B cell (primary cell): ENCODE measurements around the gene ARFGAP1. TPM values are rescaled to one million over a fixed set of nuclear protein-coding genes. Genes with fewer than 3 reads are reported as not detected.

Experiments
- ATAC-seq: fragments of 200-7000 bp; cut with Tn5 transposase; one replicate; pipeline ENCODE4 v1.10.0; 2021; ENCODE audit warnings: low read depth, mild to moderate bottlenecking, moderate number of reproducible peaks, moderate library complexity
- CTCF ChIA-PET: fragments of 350-600 bp; sonication (Branson Sonifier 250); formaldehyde crosslinking; loops from one replicate; lab custom pipeline; 2021; ENCODE audit warnings: antibody characterized with exemption, inconsistent platforms; lab: Charles Lee
- POLR2A ChIA-PET: fragments of 350-600 bp; sonication (Branson Sonifier 250); formaldehyde crosslinking; loops from one replicate; lab custom pipeline; 2021; ENCODE audit warnings: antibody characterized with exemption; lab: Charles Lee
- DNase-seq: peaks from one replicate; pipeline ENCODE4 v3.0.0; 2013
- H2AFZ ChIP-seq: 2 replicates; pipeline ENCODE4 v1.6.1; 2012; ENCODE audit warnings: mild to moderate bottlenecking, low read depth, low read length; ENCODE audit not compliant: insufficient read depth, poor library complexity, severe bottlenecking
- H3K27ac ChIP-seq, 2 donors: 1 replicate in 1 of 2; 2 replicates in 1 of 2; pipeline ENCODE4 v1.5.1; 2012 to 2013; ENCODE audit warnings: low read length in 2 of 2, mild to moderate bottlenecking in 2 of 2, moderate library complexity in 1 of 2
- H3K27me3 ChIP-seq, 4 experiments: fragments of 200-600 bp in 1 of 4; sonication (generic) in 1 of 4; replicated peaks in 1 of 4; 1 replicate in 2 of 4; 2 replicates in 2 of 4; pipeline versions ENCODE4 v1.6.1 to v1.7.0; 2013 to 2016; ENCODE audit warnings: low read length in 3 of 4, mild to moderate bottlenecking in 2 of 4, mixed read lengths in 1 of 4, moderate library complexity in 1 of 4; ENCODE audit not compliant: insufficient read depth in 4 of 4, control insufficient read depth in 3 of 4; ENCODE audit errors: control extremely low read depth in 1 of 4
- H3K36me3 ChIP-seq, 2 experiments: replicated peaks in 1 of 2; 1 replicate in 1 of 2; 2 replicates in 1 of 2; pipeline versions ENCODE4 v1.6.1 to v1.7.1; 2013; ENCODE audit warnings: low read length in 1 of 2; ENCODE audit not compliant: insufficient read depth in 2 of 2, control insufficient read depth in 1 of 2; ENCODE audit errors: control extremely low read depth in 1 of 2, extremely low read depth in 1 of 2
- H3K4me1 ChIP-seq, 2 donors: fragments of 200-600 bp in 1 of 2; sonication (generic) in 1 of 2; 1 replicate in 1 of 2; 2 replicates in 1 of 2; pipeline versions ENCODE4 v1.5.1 to v1.6.1; 2013 to 2017; ENCODE audit warnings: low read length in 2 of 2; ENCODE audit not compliant: control insufficient read depth in 2 of 2, insufficient read depth in 2 of 2
- H3K4me2 ChIP-seq: replicated peaks from 2 replicates; pipeline ENCODE3; 2012; ENCODE audit warnings: mild to moderate bottlenecking, low read depth, low read length; ENCODE audit not compliant: poor library complexity, severe bottlenecking
- H3K4me3 ChIP-seq, 5 experiments: fragments of 200-600 bp in 1 of 5; sonication (generic) in 1 of 5; 1 replicate in 3 of 5; 2 replicates in 2 of 5; pipeline versions ENCODE4 v1.5.1 to v1.7.0; 2011 to 2016; ENCODE audit warnings: low read length in 4 of 5, mild to moderate bottlenecking in 4 of 5, low read depth in 2 of 5, control low read depth in 1 of 5, moderate library complexity in 1 of 5; ENCODE audit not compliant: insufficient read depth in 1 of 5; ENCODE audit errors: control extremely low read depth in 1 of 5, extremely low read depth in 1 of 5
- H3K79me2 ChIP-seq: fragments of 200-600 bp; sonication (generic); one replicate; pipeline ENCODE4 v1.6.0; 2016; ENCODE audit warnings: low read length; ENCODE audit not compliant: control insufficient read depth, insufficient read depth
- H3K9ac ChIP-seq: fragments of 200-600 bp; sonication (generic); 2 replicates; pipeline ENCODE4 v1.6.1; 2017; ENCODE audit warnings: mild to moderate bottlenecking, low read length, moderate library complexity
- H3K9me3 ChIP-seq, 3 donors: one replicate each; pipeline versions ENCODE4 v1.6.1 to v1.7.1; 2013; ENCODE audit warnings: low read length in 2 of 3; ENCODE audit not compliant: control insufficient read depth in 2 of 3, insufficient read depth in 1 of 3; ENCODE audit errors: control extremely low read depth in 1 of 3
- H4K20me1 ChIP-seq: 2 replicates; pipeline ENCODE4 v1.6.0; 2012; ENCODE audit warnings: mild to moderate bottlenecking, low read length; ENCODE audit not compliant: insufficient read depth, control insufficient read depth, poor library complexity, severe bottlenecking
- H3K27ac Mint-ChIP-seq: one replicate; pipeline ENCODE4 v1.8.0; 2021; ENCODE audit warnings: mixed read lengths
- H3K27me3 Mint-ChIP-seq: one replicate; pipeline ENCODE4 v1.8.0; 2021; ENCODE audit warnings: mixed read lengths
- H3K4me1 Mint-ChIP-seq: one replicate; pipeline ENCODE4 v1.8.0; 2021; ENCODE audit warnings: mixed read lengths
- H3K4me3 Mint-ChIP-seq: one replicate; pipeline ENCODE4 v1.8.0; 2021; ENCODE audit warnings: mixed read lengths
- H3K9me3 Mint-ChIP-seq: one replicate; pipeline ENCODE4 v1.8.0; 2022; ENCODE audit warnings: mixed read lengths; ENCODE audit not compliant: insufficient read depth
- CTCF ChIP-seq: fragments of 200-600 bp; IDR thresholded peaks from one replicate; pipeline ENCODE4 v1.8.0; 2022; ENCODE audit warnings: antibody characterized with exemption, mild to moderate bottlenecking
- EZH2 ChIP-seq: IDR thresholded peaks from 2 replicates; pipeline ENCODE4 v1.6.1; 2012; ENCODE audit warnings: borderline replicate concordance, low read depth, mild to moderate bottlenecking, moderate library complexity, low read length; ENCODE audit not compliant: insufficient read depth, poor library complexity, severe bottlenecking
- WGBS: methylation state at CpG from one replicate; pipeline ENCODE4 v1.1.5; 2013; ENCODE audit warnings: missing lambda C conversion rate; ENCODE audit not compliant: insufficient coverage; 5-methylcytosine and 5-hydroxymethylcytosine counted together
- intact Hi-C: fragments of 100-400 bp; cut with micrococcal nuclease; formaldehyde crosslinking; loops from one replicate; pipeline ENCODE4 v1.10.0; 2022
- polyA plus RNA-seq: library from polyadenylated mRNA; depleted of rRNA; stranded (reverse); fragments of >200 nt; gene quantifications from 2 replicates; pipeline ENCODE4 v1.2.3, GENCODE V29; 2012
- total RNA-seq, 2 donors: library from RNA; stranded (reverse); fragments of 120-200 nt in 1 of 2; gene quantifications; 1 replicate in 1 of 2; 2 replicates in 1 of 2; pipeline versions ENCODE4 v1.2.3 to v1.2.4, GENCODE V29; 2013 to 2022

The ARFGAP1 gene
- total and polyA plus RNA-seq, 2 donors (not counting 1 experiment from before 2014, with no cell fraction given) = 83.2 to 99.4 TPM

DNA sequence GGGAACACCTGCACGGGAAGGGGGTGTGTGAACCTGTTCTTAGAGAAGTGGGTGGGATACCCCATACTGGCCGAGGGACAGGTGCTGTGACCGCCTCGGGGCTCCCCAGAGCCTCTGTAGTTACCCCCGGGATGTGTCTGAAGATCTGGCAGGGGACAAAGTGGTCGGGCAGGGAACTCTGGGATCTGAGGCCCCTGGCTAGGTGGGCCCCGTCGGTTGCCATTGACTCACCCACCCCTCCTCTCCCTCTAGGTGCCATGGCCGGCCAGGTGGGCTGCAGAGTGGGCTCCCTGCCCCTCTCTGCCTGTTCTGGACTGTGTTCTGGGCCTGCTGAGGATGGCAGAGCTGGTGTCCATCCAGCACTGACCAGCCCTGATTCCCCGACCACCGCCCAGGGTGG is 32.6 kb upstream of the ARFGAP1 start:
- H4K20me1 ChIP-seq = no peaks in the 10 kb centered on the region
- H3K4me2 ChIP-seq = no peak overlapping the region
- TF ChIP-seq EZH2 = no peak
- H3K4me3 ChIP-seq = no peak overlapping the region
- Mint-ChIP-seq H3K27ac (no peak overlapping the region), H3K4me3 (no peak overlapping the region), H3K27me3 (peaks cover 5% of the 10 kb centered on the region), H3K4me1 (peaks cover under 1% of the 10 kb centered on the region), H3K9me3 (no peaks in the 10 kb centered on the region)
- ChIA-PET POLR2A (no interaction called here), CTCF (no interaction called here)
- H3K4me1 ChIP-seq = peaks cover 0 to 4% of the 10 kb centered on the region in 2 donors
- no peaks in the 10 kb centered on the region for H3K36me3 ChIP-seq
- H3K27me3 ChIP-seq = no peaks in the 10 kb centered on the region
- intact Hi-C loops = no loop called here
- H3K9me3 ChIP-seq = peaks cover 0 to 9% (median 0%) of the 10 kb centered on the region in 3 donors
- no peaks in the 10 kb centered on the region for H3K79me2 ChIP-seq
- DNase-seq (no peak), ATAC-seq (no peak)
- H2AFZ ChIP-seq = no peak overlapping the region
- no peak overlapping the region for H3K27ac ChIP-seq
- WGBS = 80% methylated on average over 3 of the region's 11 CpGs
- no peak overlapping the region for H3K9ac ChIP-seq

DNA sequence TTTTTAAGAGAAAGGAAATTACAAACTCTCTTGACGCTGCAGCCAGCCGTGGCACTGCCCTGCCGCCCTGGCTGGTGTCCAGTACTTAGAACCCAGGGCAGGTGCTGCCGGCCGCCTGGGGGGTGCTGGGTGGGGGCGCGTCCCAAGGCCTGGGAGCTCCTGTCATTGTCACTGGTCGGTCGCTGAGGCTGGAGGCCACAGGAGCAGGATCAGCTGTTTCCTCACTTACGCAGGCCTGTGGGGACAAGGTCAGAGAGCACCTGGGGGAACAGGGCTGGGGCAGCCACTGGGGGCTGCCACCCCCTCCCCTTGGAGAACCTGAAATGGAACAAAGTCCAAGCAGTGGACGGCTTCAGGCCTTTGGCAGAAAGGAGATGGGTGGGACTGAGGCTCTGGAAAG is 31.3 kb upstream of the ARFGAP1 start:
- Histone ChIP-seq H3K79me2 (no peaks in the 10 kb centered on the region), H3K9me3 (no peaks in the 10 kb centered on the region), H3K4me3 (no peak overlapping the region), H2AFZ (no peak overlapping the region), H3K4me2 (no peak overlapping the region), H4K20me1 (no peaks in the 10 kb centered on the region), H3K4me1 (no peaks in the 10 kb centered on the region), H3K27ac (no peak overlapping the region), H3K36me3 (no peaks in the 10 kb centered on the region), H3K9ac (no peak overlapping the region), H3K27me3 (peaks cover 0 to 2% (median 0%) of the 10 kb centered on the region in 4 experiments)
- H3K4me3 Mint-ChIP-seq = no peak overlapping the region
- POLR2A ChIA-PET = no interaction called here
- WGBS = 61% methylated on average over 11 of the region's 11 CpGs
- no peak for DNase-seq
- CTCF ChIA-PET = interaction anchor here (1.5 kb wide), 1 partner anchor 18 kb away, joined by 4 read pairs; no protein-coding TSS in a partner anchor
- H3K4me1 Mint-ChIP-seq = no peaks in the 10 kb centered on the region
- H3K27ac Mint-ChIP-seq = no peak overlapping the region
- intact Hi-C loops = no loop called here
- H3K27me3 Mint-ChIP-seq = peaks cover 14% of the 10 kb centered on the region
- no peaks in the 10 kb centered on the region for H3K9me3 Mint-ChIP-seq
- TF ChIP-seq EZH2 = no peak
- no peak for TF ChIP-seq CTCF
- ATAC-seq = no peak
